ENCODE measurements around the gene CLDN9.

GRCh38 chr16:2966043-2966807 is 46.5 kb upstream of the CLDN9 start:
- TF ChIP-seq CTCF (IDR thresholded peaks at IDR 0.05) (no peak), POLR2A (IDR thresholded peaks at IDR 0.05) (no peak)

All from esophagus squamous epithelium (tissue), 4 donors.